Activated CD8-positive, alpha-beta memory T cell treated with anti-CD3 and anti-CD28 coated beads, Interleukin-2, amount 50 U/mL, for 1 hour (primary cell): Measurements from ENCODE around the gene ROCK2.

Experiments
- DNase-seq: peaks from one replicate; pipeline ENCODE4 v3.0.0-alpha.2; 2020; ENCODE audit errors: extremely low read depth

ROCK2 gene

DNA sequence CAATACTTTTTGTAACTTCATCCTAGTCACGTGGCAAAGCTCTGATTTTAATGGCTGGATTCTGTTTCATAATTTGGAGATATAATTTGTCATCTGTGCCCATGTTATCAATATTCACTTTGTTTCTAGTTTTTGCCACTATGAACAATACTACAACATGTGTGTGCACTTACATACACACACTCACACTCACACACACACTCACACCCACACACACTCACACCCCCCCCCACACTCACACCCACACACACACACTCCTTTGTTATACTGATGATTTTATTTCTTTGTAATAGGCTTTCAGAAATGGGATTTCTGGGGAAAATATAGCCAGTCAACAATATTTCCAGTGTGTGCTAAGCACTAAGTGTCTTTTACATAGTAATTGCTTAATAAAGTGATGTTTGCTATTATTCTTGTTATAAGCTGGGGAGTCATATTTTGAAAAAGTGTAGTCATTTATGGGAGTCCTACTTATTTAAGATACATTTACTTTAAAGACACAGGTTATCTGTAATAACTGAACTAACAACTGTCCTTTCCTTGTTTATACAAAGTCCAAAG lies 22.8 kb upstream of the ROCK2 start:
- DNase-seq, result no peak

DNA sequence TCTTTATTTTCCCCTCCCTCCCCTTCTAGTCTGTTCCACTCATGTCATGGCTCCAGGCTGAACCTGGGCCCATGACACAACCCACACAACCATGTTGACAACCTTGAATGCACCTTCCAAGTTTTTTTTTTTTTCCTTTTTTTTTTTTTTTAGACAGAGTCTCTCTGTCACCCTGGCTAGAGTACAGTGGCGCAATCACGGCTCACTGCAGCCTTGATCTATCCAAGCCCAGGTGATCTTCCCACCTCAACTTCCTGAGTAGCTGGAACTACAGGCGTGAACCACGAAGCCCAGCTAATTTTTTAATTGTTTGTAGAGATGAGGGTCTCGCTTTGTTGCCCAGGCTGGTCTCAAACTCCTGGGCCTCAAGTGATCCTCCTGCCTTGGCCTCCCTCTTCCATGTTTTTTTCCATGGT lies 21.9 kb upstream of the ROCK2 start:
- no peak for DNase-seq

DNA sequence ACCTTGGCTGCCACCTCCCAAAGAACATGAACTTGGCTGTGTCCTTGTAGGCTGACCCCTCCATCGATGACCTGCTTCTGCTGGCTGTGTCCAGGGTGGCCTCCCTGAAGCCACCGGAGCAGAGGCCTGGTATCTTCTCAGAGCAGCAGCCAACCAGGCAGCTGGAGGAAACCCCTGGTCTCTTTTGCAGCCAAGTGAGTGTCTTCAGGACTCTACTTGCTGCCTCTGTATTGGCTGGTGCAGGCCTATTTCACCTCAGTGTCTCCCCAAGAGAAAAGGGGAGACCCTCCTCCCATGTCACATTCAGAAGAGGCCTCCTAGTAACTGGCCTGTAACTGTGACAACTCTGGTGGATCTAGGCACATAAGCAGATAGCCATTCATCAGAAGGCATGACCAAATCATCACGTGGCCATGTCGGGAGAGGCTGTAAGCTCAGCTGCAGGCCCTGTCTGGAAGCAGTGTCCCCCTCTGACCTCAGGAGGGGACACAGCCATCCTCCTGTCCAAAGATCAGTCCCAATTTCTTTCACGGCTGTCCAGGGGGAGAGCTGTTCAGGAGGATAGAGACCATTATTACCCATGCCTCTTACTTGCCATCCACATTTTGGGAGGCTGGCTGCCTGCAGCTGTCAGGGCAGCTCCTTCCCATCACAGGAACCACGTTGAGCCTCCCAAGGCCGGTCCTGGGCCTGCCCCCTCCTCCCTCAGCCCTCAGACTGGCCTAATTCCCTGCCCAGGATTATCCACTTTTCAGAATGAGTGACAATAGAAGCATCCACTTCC lies 20.9 kb upstream of the ROCK2 start:
- DNase-seq, result no peak

DNA sequence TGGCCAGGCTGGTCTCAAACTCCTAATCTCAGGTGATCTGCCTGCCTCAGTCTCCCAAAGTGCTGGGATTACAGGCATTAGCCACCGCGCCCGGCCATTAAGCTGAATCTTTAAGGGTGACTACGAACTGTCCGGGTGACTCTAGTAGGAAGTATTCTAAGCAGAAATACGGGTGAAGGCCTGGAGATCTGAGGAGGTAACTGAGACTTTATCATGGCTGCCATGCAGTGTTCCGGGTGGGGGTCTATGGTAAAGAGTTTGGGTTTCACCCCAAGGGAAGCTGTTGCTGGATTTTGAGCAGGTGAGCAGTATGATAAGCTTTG lies 20.1 kb upstream of the ROCK2 start:
- DNase-seq, result no peak

DNA sequence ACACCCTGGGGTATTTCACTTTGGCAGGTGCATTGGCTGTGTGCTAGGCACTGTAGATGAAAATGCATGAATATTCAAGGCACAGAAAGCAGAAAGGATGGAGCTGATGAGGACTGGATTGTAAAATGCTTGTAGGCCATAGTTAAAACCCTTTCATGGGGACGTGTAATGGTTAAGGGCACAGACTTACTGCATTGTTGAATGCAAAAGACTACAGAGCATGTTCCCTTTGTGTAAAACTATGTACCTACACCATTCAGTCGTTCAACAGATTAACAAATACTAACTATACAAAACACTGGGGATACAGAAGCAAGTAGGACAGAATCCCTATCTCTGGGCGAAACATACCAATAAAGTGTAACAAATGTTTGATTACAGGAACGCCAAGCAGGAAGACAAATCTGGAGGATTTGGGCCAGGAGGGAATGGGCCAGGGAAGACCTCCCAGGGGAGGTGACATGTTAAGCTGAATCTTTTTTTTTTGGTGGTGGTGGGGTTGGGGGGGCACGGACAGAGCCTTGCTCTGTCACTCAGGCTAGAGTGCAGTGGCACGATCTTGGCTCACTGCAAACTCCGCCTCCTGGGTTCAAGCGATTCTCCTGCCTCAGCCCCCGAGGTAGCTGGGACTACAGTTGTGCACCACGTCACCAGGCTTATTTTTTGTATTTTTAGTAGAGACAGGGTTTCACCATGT lies 19.6 kb upstream of the ROCK2 start:
- DNase-seq, result no peak

DNA sequence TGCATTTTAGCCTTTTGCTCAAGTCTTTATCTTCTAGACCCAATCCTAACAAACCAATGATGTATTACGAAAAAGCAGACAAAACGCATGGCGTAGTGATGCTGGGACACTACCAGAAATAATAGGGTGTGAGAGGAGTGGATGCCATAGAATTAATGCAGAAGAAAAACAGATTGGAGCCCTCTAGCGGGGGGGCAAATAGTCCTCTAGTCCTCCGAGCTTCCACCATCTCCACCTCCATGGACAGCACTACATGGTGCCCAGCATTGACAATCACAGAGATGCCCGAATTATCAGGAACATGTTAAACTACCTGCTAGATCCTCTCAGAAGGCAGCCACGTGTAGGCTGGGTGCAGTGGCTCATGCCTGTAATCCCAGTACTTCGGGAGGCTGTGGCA lies 15.4 kb upstream of the ROCK2 start:
- DNase-seq, result no peak

DNA sequence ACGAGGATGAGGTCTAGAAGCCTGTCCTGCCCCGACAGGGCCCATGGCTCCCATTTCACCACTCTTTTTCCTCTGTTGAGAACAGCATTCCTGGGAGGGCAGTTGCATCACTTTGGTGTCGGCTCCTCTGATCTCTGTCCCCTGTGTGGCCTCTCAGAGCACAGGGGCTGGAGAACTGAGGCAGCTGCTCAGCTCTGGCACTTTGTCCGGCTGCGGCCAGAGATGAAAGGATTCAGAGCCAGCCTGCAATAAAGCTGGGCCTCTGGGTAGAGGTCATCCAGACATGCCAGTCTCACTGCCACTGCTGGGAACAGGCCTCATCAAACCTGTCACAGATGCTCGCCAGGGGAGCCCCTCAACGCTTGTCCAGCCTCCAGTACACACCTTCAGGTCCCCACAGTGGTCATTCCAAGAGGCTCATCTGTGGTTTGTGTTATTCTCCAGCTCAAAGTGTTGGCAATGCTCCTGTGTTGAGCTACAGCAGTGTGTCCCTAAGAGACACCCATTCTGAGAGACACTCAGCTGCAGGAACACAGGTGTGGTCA lies 13.1 kb upstream of the ROCK2 start:
- DNase-seq, result no peak

DNA sequence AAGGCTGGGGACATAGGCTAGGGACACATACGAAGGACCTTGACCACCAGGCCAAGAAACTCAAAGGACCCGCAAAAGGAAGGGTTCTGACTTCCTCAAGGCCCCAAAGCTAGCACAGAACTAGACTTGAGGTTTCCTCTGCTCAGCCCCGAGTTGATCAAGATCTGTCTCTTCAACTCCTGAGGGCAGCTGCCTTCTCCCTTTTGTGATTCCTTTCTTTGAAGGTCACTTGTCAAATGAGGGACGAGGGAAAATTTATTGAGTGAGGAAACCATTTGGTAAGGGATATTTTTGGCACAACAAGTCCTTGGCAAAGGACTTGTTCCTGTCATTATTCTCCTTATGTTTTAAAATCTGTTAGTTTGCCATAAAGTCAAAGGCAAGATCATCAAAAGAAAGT lies 12.3 kb upstream of the ROCK2 start:
- no peak for DNase-seq

DNA sequence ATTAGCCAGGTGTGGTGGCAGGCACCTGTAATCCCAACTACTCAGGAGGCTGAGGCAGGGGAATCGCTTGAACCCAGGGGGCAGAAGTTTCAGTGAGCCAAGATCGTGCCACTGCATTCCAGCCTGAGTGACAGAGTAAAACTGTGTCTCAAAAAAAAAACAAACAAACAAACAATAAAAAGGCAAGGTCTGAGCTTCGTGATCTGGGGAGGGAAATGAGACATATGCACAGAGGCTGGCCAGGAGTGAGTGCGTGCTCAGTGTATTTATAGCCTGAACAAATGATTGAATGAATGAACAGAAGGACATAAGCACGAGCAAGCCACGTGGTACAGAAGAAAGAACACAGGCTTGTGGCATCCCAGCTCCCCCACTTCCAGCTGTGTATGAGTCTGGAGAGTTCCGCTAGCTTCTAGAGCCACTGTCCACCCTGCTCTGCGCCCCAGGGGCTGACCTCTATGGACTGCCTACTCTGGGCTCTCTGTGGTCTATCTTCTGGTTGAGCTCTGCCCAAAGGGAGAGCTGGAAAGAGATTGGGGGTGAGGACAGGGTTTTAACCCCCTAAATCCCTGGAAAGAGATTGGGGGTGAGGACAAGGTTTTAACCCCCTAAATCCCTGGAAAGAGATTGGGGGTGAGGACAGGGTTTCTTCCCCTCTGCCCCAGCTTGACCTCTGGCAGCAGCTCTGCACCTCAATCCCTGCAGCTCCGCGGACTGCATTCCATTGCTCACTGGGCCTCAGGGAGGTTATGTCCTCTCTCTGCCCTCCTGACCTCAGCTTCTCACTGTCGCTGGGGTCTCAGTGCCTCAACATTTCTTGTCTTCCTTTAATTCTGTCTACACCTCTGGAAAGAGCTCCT lies 11.0 kb upstream of the ROCK2 start:
- DNase-seq, result no peak

DNA sequence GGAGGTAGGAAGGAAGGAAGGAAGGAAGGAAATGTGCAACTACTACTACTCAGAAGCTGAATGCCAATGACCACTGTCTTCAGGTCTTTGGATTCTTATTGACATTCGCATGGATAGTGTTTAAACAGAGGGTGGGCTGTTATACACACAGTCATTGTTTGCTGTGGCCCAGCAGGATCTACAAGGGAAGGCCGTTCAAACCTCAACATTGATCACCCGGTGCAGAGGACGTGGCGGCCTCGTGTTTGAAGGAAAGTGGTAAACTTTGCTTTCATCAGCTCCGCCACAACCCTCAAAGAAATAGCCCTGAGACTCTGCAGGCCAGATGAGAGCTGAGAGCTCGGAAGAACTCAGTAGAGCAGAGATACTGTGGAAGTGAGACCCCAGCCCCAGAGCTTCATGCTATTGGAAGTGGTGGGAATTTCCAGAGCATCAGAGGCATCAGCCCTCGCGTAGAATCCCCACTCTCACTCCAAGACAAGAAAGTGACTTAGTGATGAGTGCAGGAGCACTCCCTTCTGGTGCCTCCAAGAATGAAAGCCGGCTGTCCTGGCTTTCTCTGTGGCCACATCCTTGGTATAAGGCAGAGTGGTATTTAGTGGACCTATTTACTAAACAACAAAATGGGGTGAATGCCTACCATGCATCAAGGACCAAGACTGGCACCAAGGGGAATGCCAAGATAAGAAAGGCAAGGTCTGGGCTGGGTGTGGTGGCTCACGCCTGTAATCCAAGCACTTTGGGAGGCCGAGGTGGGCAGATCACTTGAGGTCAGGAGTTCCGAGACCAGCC lies 10.1 kb upstream of the ROCK2 start:
- no peak for DNase-seq

DNA sequence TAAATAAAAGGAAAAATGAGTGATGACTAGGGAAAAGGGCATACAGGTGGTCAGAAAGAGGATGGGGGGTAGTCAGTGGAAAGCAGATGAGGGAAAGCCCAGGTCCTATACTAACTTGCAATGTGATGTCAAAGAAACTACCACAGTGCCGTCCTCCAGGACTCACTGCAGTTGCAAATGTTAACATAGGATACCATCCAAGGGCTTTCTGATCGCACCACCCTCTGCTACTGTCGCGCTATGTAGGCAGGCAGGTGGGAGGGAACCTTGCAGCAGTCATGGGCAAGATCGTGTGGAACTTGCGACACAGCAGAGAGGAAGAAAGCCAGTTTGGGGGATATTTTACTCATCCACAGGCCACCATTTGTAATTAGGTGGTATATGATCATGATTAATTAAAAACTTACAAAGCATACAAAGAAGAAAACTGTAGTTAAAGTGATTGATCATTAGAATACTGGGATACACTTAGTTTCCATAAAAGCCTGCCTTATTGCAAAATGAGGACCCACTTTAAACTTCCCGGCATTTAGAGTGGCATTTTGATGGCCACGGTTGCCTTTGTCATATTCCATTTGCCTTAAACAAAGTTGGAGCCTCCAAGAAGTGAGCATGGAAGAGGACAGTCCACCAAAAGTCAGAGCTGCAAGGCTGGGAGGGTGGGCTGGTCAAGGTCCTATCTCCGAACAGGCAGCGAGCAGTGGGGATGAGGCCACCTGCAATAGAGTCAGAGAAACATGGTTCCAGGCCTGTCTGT lies 8.5 kb upstream of the ROCK2 start:
- DNase-seq, result no peak

DNA sequence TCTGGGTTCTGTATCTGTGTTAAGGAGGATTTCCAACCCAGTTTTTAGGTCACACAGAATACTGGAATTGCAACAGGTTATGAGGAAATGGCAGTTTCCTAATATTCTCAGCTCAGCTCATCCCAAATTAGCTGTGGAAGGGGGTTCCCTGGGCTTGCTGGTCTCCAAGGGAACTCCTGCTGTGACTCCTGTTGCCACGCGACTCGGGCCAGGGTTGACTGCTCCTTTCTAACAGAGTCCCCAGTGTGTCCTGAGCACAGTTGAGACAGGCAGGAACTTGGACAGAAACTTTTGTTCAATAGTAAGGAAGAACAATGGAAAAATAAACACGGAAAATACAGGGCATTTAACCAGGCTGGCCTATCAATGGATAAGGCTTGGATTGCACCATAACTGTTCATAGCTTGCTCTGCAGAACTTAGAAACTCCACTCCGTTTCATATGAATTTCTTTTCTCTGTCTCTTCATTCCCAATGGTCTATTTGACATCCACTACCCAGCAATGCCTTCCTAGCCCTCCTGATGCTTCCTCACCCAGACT lies 3.8 kb upstream of the ROCK2 start:
- no peak for DNase-seq

DNA sequence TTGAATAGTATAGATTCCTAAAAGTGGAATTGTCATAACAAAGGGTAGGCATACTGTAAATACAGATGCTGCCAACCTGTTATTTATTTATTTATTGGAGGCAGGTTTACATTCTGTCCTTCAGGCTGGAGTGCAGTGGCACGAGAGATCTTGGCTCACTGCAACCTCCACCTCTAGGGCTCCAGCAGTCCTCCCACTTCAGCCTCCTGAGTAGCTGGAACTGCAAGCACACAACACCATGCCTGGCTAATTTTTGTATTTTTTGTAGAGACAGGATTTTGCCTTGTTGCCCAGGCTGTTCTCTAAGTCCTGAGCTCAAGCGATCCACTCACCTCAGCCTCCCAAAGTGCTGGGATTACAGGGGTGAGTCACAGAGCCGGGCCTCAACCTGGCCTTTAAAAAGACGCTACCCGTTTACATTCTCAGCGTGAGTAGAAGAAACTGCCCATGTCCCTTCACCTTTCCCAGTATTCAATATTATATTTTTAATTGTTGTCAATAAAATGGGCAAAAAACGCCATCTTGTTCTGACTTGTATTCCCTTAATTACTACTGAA lies 3.0 kb upstream of the ROCK2 start:
- no peak for DNase-seq

DNA sequence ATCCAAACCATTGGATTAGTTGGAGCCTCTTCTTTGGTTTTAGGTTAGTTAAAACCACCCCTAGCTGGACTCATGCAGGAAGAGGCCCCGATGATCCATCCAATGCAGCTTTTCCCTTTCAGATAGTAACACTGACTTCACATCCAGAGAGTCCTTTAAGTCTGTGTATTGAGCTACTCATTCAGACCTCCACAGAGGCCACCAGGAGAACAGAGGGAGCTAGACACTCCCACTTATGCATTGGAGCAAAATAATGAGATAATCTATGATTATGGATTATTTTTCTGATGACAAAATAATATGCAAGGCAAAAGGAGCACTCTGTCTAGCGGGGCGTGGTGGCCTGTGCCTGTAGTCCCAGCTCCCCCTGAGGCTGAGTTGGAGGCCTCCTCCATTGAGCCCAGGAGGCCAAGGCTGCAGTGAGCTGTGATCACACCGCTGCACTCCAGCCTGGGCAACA lies 1.6 kb upstream of the ROCK2 start:
- no peak for DNase-seq

DNA sequence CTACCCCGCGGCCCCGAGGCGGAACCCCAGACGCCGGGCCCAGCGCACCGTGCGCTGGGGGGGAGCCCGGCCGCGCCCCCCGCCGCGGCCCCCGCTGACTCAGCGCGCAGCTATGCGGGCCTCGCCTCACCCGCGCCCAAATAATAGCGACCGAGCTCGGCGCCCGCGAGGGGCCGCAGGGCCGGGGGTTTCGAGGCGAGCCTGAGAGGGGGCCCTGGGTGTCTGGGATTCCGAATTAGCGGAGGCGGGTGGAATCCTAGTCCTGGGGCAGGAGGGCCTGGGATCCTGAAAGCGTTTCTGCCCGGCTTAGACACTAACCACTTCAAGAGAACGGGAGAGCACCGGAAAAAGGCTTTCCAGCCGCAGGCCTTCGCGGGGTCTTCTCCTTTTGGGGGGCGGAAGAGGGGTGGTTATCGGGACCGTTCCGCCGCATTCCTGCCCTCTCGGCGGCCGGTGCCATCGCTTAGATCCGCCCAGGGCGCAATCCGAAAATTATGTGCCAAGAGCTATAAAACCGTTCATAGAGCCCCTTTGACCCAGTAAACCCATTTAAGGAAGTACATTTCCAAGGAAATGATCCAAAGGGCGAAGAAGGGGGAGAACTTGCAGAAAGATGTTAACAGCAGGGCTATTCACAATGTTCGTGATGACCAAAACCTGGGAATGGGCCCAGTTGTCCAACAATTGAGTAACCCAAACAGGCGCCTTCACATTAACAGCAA lies 681 bp upstream of the ROCK2 start:
- no peak for DNase-seq

DNA sequence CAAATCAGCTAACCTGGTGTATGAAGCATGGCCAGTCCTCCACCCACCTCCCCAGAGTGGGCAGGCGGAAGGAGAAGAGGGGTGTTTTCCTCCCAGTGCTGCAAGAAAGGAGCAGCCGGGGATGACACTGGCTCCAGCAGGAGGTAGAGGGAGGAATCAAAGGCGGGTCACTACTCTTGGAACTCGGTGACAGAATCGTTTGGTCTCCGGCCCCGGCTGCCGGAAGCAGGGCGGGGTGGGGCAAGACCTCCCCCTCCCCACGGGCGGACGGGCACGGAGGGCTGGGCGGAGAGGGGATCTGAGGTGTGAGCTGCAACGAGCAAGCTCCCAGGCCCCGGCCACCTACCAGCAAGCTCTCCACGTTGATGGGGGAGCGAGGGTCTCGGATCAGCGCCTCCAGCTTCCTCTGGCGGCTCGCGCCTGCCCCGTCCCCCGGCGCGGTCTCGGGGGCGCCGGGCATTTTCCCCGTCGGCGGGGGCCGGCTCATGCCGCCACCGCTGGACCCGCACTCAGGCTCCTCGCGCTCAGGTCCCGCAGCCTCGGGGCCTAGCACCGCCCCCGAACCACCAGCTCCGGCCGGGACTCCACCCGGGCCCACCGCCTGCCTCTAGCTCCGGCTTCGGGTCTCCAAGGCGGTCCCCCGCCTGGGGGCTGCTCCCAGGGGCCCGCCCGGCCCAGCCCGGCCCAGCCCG lies 640 bp downstream of the ROCK2 start:
- no peak for DNase-seq

DNA sequence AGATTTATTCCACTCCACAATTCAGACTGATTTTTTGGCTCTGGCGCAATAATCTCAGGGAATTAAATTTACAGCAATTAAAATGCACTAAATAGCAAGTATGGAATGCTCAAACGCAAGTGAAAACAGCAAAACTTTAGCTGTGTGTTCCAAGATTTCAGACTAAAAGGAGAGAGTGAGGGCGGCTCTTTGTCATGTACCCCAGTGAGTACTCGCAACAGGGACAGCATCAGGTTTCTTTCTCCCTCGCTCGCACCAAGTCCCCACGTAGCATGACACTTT lies 1.1 kb downstream of the ROCK2 start:
- DNase-seq, result no peak

DNA sequence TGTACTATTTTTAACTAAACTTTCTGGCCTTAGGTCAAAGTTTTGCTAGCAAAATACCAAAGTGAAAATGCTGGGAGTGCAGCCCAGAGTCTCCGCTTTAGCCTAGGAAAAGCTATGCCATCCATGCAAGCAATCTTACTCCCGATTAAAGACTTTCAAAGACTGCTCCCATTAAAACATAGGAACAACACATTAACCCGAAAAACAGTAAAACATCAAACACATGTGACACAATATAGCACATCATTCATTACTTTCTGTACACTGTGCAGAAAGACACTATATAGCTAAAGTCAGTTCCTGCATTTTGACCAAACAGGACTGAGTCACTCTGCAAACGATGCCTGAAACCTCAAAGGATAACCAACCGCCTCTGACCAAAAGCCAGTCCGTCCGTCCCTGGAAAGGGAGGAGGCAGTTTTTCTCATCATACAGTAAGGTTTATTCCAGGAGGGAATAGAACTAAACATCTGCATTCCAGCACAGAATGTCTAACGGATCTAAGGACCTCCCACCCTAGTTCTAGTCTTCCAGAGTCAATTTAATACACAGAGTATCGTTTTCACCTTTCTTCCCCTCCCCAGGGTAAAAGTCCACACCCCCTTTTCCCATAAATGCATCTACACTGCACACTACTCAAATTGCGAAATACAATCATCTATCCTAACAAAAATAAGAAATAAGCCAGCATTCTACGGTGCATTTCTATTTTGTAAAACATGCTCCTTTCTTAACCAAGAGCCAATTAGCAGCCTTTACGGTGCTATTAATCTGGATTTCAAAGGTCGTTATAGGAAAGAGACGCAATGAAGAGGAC lies 1.7 kb downstream of the ROCK2 start:
- no peak for DNase-seq
